ENCODE measurements around the gene CLTC. TPM values are rescaled to one million over a fixed set of nuclear protein-coding genes. Genes with fewer than 3 reads are reported as not detected.
"Not testable (repeated sequence)": the region's sequence is repeated elsewhere in the genome, so short reads cannot be mapped to it uniquely, and the experiment has no call there.

The CLTC gene
- total and polyA plus RNA-seq, 2 donors (not counting 1 experiment from before 2014, with no cell fraction given) = 25.9 to 114 TPM

DNA sequence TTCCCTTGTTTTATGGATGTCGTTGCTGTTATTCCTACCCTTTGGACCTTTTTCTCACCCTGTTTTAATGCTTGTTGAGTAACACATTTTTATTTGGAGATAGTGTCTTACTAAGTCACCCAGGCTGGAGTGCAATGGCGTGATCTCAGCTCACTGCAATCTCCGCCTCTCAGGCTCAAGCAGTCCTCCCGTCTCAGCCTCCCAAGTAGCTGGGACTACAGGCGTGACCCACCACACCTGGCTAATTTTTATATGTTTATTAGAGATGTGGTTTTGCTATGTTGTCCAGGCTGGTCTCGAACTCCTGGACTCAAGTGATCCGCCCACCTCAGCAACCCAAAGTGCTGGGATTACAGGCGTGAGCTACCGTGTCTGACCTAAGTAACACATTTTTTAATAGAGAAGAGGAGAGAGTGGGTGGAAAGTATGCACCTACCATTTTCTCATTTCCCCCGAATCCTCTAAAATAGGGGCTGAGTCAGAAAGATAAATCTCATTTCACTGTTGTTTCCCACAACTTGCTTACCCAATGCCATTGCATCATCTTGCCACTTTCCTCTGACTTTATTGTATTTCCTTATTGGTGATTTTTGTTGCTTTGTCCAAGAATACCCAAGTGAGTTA lies 47.3 kb upstream of the CLTC start:
- H3K9ac ChIP-seq (ENCODE audit: low read length) = no peak overlapping the region
- no peak overlapping the region for H2AFZ ChIP-seq (ENCODE audit: insufficient read depth, low read depth, low read length, poor library complexity, severe bottlenecking)
- intact Hi-C loops (cut with micrococcal nuclease) = no loop called here
- peaks cover 4% of the 10 kb centered on the region for H3K79me2 ChIP-seq (ENCODE audit: control insufficient read depth, insufficient read depth, low read length)
- H3K4me1 Mint-ChIP-seq = peaks cover under 1% of the 10 kb centered on the region
- 90% methylated on average over 5 of the region's 10 CpGs for WGBS (ENCODE audit: insufficient coverage)
- DNase-seq (no peak), ATAC-seq (ENCODE audit: low read depth) (no peak)
- H3K4me2 ChIP-seq (replicated peaks; ENCODE audit: low read depth, low read length, poor library complexity, severe bottlenecking) = no peak overlapping the region
- no peaks in the 10 kb centered on the region for H3K27me3 ChIP-seq (replicated peaks in 1 of 4; ENCODE audit: control extremely low read depth in 1 of 4, control insufficient read depth in 3 of 4, insufficient read depth in 4 of 4, low read length in 3 of 4)
- TF ChIP-seq EZH2 (IDR thresholded peaks at IDR 0.05; ENCODE audit: borderline replicate concordance, insufficient read depth, low read depth, low read length, poor library complexity, severe bottlenecking) = no peak
- TF ChIP-seq, protein P1, sequence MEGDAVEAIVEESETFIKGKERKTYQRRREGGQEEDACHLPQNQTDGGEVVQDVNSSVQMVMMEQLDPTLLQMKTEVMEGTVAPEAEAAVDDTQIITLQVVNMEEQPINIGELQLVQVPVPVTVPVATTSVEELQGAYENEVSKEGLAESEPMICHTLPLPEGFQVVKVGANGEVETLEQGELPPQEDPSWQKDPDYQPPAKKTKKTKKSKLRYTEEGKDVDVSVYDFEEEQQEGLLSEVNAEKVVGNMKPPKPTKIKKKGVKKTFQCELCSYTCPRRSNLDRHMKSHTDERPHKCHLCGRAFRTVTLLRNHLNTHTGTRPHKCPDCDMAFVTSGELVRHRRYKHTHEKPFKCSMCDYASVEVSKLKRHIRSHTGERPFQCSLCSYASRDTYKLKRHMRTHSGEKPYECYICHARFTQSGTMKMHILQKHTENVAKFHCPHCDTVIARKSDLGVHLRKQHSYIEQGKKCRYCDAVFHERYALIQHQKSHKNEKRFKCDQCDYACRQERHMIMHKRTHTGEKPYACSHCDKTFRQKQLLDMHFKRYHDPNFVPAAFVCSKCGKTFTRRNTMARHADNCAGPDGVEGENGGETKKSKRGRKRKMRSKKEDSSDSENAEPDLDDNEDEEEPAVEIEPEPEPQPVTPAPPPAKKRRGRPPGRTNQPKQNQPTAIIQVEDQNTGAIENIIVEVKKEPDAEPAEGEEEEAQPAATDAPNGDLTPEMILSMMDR (IDR thresholded peaks at IDR 0.05) = no peak
- no peaks in the 10 kb centered on the region for H4K20me1 ChIP-seq (ENCODE audit: control insufficient read depth, insufficient read depth, low read length, poor library complexity, severe bottlenecking)
- H3K9me3 Mint-ChIP-seq (ENCODE audit: insufficient read depth) = no peaks in the 10 kb centered on the region
- no peak overlapping the region for H3K4me3 Mint-ChIP-seq
- H3K4me1 ChIP-seq (ENCODE audit: control insufficient read depth in 2 of 2, insufficient read depth in 2 of 2, low read length in 2 of 2) = no peaks in the 10 kb centered on the region
- POLR2A ChIA-PET = interaction anchor here (0.6 kb wide), 1 partner anchor 266 kb away, joined by 6 read pairs; no protein-coding TSS in a partner anchor
- no peak overlapping the region for H3K4me3 ChIP-seq (ENCODE audit: control extremely low read depth in 1 of 5, extremely low read depth in 1 of 5, insufficient read depth in 1 of 5, low read depth in 2 of 5, low read length in 4 of 5)
- no peaks in the 10 kb centered on the region for H3K9me3 ChIP-seq (ENCODE audit: control extremely low read depth in 1 of 3, control insufficient read depth in 2 of 3, insufficient read depth in 1 of 3, low read length in 2 of 3)
- H3K27ac Mint-ChIP-seq = no peak overlapping the region
- CTCF ChIA-PET = interaction anchor here (0.6 kb wide), 1 partner anchor 262 kb away, joined by 3 read pairs; no protein-coding TSS in a partner anchor
- H3K27ac ChIP-seq (ENCODE audit: low read length in 2 of 2) = no peak overlapping the region
- H3K36me3 ChIP-seq (replicated peaks in 1 of 2; ENCODE audit: control extremely low read depth in 1 of 2, control insufficient read depth in 1 of 2, extremely low read depth in 1 of 2, insufficient read depth in 2 of 2, low read length in 1 of 2) = peaks cover 6 to 21% of the 10 kb centered on the region in 2 experiments
- no peaks in the 10 kb centered on the region for H3K27me3 Mint-ChIP-seq

DNA sequence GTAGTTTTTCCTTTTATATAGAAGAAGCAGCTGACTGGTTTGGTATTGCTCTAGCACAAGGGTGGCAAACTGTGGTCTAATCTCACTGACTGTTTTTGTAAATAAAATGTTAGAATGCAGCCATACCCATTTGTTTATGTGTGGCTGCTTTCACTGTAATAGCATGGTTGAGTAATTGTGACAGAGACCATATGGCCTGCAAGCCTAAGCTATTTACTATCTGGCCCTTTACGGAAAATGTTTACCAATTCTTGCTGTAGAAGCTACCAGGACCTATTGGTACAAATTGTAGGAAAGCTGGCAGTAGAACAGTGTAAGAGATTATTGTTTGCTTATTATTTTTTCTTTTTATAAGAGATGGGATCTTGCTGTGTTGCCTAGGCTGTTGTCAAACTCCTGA lies 35.5 kb upstream of the CLTC start:
- no CpG with 5 or more reads among the region's 1 CpG for WGBS (ENCODE audit: insufficient coverage)
- H3K4me1 Mint-ChIP-seq; H3K9me3 ChIP-seq (ENCODE audit: control extremely low read depth in 1 of 3, control insufficient read depth in 2 of 3, insufficient read depth in 1 of 3, low read length in 2 of 3); POLR2A ChIA-PET; H3K36me3 ChIP-seq (replicated peaks in 1 of 2; ENCODE audit: control extremely low read depth in 1 of 2, control insufficient read depth in 1 of 2, extremely low read depth in 1 of 2, insufficient read depth in 2 of 2, low read length in 1 of 2); H3K9me3 Mint-ChIP-seq (ENCODE audit: insufficient read depth); H3K4me3 ChIP-seq (ENCODE audit: control extremely low read depth in 1 of 5, extremely low read depth in 1 of 5, insufficient read depth in 1 of 5, low read depth in 2 of 5, low read length in 4 of 5); H3K4me2 ChIP-seq (replicated peaks; ENCODE audit: low read depth, low read length, poor library complexity, severe bottlenecking); H3K27me3 ChIP-seq (replicated peaks in 1 of 4; ENCODE audit: control extremely low read depth in 1 of 4, control insufficient read depth in 3 of 4, insufficient read depth in 4 of 4, low read length in 3 of 4); H3K4me1 ChIP-seq (ENCODE audit: control insufficient read depth in 2 of 2, insufficient read depth in 2 of 2, low read length in 2 of 2); H3K27me3 Mint-ChIP-seq; H3K79me2 ChIP-seq (ENCODE audit: control insufficient read depth, insufficient read depth, low read length); ATAC-seq (ENCODE audit: low read depth); H2AFZ ChIP-seq (ENCODE audit: insufficient read depth, low read depth, low read length, poor library complexity, severe bottlenecking); intact Hi-C loops (cut with micrococcal nuclease); CTCF ChIA-PET; H4K20me1 ChIP-seq (ENCODE audit: control insufficient read depth, insufficient read depth, low read length, poor library complexity, severe bottlenecking); H3K4me3 Mint-ChIP-seq; H3K9ac ChIP-seq (ENCODE audit: low read length); H3K27ac ChIP-seq (ENCODE audit: low read length in 2 of 2); DNase-seq; H3K27ac Mint-ChIP-seq: not testable (repeated sequence)
